GM23338 (cell line): ENCODE measurements around the gene SAFB.

Experiments used
- CREB1 ChIP-seq: fragments of 250-450 bp; sonication (Bioruptor Pico); IDR thresholded peaks from 2 replicates; pipeline ENCODE4 v1.5.0; 2020; ENCODE audit warnings: low read depth, mild to moderate bottlenecking, moderate library complexity
- EZH2 ChIP-seq: fragments of 200-600 bp; sonication (generic); IDR thresholded peaks from one replicate; pipeline ENCODE4 v1.8.0; 2017; ENCODE audit warnings: antibody characterized with exemption, mild to moderate bottlenecking, low read depth; ENCODE audit not compliant: unreplicated experiment
- EZH2phosphoT487 ChIP-seq: fragments of 200-600 bp; sonication (generic); IDR thresholded peaks from one replicate; pipeline ENCODE4 v1.8.1; 2018; ENCODE audit warnings: antibody characterized with exemption; ENCODE audit not compliant: unreplicated experiment
- JUNB ChIP-seq: IDR thresholded peaks from one replicate; pipeline ENCODE4 v1.6.1; 2016; ENCODE audit warnings: antibody characterized with exemption; ENCODE audit not compliant: unreplicated experiment
- POLR2AphosphoS5 ChIP-seq: IDR thresholded peaks from 2 replicates; pipeline ENCODE4 v1.6.1; 2016; ENCODE audit warnings: antibody characterized with exemption, low read depth
- ZNF114 ChIP-seq: fragments of 250-450 bp; sonication (Bioruptor Pico); IDR thresholded peaks from 2 replicates; pipeline ENCODE4 v1.5.0; 2020; ENCODE audit warnings: mild to moderate bottlenecking, moderate library complexity
- ZNF331 ChIP-seq: fragments of 250-450 bp; sonication (Bioruptor Pico); IDR thresholded peaks from 2 replicates; pipeline ENCODE4 v1.5.0; 2020; ENCODE audit warnings: low read depth, mild to moderate bottlenecking, moderate library complexity
- TF ChIP-seq, protein P1 (sequence below), 2 experiments: fragments of 200-600 bp in 1 of 2; sonication (generic) in 1 of 2; conservative IDR thresholded peaks; 2 replicates each; pipeline versions ENCODE4 v1.5.1 to v1.6.1; 2016 to 2017; ENCODE audit warnings: antibody characterized with exemption in 2 of 2, low read depth in 2 of 2, mild to moderate bottlenecking in 2 of 2, moderate library complexity in 1 of 2
- TF ChIP-seq, protein P2 (sequence below): IDR thresholded peaks from 2 replicates; pipeline ENCODE4 v1.6.1; 2016; ENCODE audit warnings: antibody characterized with exemption
- TF ChIP-seq, protein P3 (sequence below): IDR thresholded peaks from one replicate; pipeline ENCODE4 v1.6.1; 2018; ENCODE audit warnings: antibody characterized with exemption; ENCODE audit not compliant: unreplicated experiment

DNA sequence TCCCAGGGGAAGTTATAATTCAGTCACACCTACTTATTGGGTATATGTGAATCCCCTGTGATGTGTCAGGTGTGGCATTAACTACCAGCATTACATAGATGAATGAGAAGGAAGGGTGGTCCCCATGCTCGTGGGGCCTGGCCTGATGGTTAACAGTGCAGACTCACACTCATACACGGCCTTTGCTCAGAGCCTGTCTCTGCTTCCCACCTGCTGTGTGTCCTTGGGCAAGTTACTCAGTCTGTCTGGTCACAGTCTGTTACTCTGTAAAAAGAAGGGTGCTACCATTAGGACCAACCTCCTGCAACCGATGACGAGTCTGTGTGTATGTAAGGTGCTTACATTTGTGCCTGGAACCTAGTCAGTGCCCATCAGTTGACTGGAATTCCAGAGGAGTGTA is 23.8 kb downstream of the SAFB start:
- TF ChIP-seq EZH2: no peak
- TF ChIP-seq JUNB: no peak
- TF ChIP-seq, protein P1, sequence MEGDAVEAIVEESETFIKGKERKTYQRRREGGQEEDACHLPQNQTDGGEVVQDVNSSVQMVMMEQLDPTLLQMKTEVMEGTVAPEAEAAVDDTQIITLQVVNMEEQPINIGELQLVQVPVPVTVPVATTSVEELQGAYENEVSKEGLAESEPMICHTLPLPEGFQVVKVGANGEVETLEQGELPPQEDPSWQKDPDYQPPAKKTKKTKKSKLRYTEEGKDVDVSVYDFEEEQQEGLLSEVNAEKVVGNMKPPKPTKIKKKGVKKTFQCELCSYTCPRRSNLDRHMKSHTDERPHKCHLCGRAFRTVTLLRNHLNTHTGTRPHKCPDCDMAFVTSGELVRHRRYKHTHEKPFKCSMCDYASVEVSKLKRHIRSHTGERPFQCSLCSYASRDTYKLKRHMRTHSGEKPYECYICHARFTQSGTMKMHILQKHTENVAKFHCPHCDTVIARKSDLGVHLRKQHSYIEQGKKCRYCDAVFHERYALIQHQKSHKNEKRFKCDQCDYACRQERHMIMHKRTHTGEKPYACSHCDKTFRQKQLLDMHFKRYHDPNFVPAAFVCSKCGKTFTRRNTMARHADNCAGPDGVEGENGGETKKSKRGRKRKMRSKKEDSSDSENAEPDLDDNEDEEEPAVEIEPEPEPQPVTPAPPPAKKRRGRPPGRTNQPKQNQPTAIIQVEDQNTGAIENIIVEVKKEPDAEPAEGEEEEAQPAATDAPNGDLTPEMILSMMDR (conservative IDR thresholded peaks at IDR 0.05; ENCODE audit: low read depth in 2 of 2): no peak
- no peak for TF ChIP-seq CREB1 (CRISPR knock-in tag)
- no peak for TF ChIP-seq POLR2AphosphoS5
- TF ChIP-seq EZH2phosphoT487: no peak
- no peak for TF ChIP-seq ZNF114 (CRISPR knock-in tag)
- TF ChIP-seq, protein P2, sequence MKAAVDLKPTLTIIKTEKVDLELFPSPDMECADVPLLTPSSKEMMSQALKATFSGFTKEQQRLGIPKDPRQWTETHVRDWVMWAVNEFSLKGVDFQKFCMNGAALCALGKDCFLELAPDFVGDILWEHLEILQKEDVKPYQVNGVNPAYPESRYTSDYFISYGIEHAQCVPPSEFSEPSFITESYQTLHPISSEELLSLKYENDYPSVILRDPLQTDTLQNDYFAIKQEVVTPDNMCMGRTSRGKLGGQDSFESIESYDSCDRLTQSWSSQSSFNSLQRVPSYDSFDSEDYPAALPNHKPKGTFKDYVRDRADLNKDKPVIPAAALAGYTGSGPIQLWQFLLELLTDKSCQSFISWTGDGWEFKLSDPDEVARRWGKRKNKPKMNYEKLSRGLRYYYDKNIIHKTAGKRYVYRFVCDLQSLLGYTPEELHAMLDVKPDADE: no peak
- TF ChIP-seq, protein P3, sequence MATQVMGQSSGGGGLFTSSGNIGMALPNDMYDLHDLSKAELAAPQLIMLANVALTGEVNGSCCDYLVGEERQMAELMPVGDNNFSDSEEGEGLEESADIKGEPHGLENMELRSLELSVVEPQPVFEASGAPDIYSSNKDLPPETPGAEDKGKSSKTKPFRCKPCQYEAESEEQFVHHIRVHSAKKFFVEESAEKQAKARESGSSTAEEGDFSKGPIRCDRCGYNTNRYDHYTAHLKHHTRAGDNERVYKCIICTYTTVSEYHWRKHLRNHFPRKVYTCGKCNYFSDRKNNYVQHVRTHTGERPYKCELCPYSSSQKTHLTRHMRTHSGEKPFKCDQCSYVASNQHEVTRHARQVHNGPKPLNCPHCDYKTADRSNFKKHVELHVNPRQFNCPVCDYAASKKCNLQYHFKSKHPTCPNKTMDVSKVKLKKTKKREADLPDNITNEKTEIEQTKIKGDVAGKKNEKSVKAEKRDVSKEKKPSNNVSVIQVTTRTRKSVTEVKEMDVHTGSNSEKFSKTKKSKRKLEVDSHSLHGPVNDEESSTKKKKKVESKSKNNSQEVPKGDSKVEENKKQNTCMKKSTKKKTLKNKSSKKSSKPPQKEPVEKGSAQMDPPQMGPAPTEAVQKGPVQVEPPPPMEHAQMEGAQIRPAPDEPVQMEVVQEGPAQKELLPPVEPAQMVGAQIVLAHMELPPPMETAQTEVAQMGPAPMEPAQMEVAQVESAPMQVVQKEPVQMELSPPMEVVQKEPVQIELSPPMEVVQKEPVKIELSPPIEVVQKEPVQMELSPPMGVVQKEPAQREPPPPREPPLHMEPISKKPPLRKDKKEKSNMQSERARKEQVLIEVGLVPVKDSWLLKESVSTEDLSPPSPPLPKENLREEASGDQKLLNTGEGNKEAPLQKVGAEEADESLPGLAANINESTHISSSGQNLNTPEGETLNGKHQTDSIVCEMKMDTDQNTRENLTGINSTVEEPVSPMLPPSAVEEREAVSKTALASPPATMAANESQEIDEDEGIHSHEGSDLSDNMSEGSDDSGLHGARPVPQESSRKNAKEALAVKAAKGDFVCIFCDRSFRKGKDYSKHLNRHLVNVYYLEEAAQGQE: no peak
- no peak for TF ChIP-seq ZNF331 (CRISPR knock-in tag)
